Esophagus muscularis mucosa (tissue), 4 donors: ENCODE results near the gene MTNR1B. TPM values are rescaled to one million over a fixed set of nuclear protein-coding genes. Genes with fewer than 3 reads are reported as not detected.

ENCODE experiments used
- DNase-seq: peaks from one replicate; pipeline ENCODE4 v3.0.0-alpha.2; 2017; ENCODE audit errors: extremely low spot score
- H3K27ac ChIP-seq, 4 donors: fragments of 200-600 bp; sonication (generic); replicated peaks in 1 of 4; 1 replicate in 3 of 4; 2 replicates in 1 of 4; pipeline ENCODE4 v1.5.1; 2016 to 2019; ENCODE audit warnings: mild to moderate bottlenecking in 1 of 4
- H3K27me3 ChIP-seq, 4 donors: fragments of 200-600 bp; sonication (generic); one replicate each; pipeline versions ENCODE4 v1.5.1 to v1.6.0; 2016 to 2019
- H3K36me3 ChIP-seq, 4 donors: fragments of 200-600 bp; sonication (generic); one replicate each; pipeline ENCODE4 v1.5.1; 2016 to 2019
- H3K4me1 ChIP-seq, 4 donors: fragments of 200-600 bp; sonication (generic); one replicate each; pipeline ENCODE4 v1.5.1; 2016 to 2019
- H3K4me3 ChIP-seq, 4 donors: fragments of 200-600 bp; sonication (generic); 1 replicate in 2 of 4; 2 replicates in 2 of 4; pipeline ENCODE4 v1.5.1; 2016 to 2019; ENCODE audit warnings: mild to moderate bottlenecking in 4 of 4, moderate library complexity in 1 of 4
- H3K9me3 ChIP-seq, 4 donors: fragments of 200-600 bp; sonication (generic); 1 replicate in 3 of 4; 2 replicates in 1 of 4; pipeline ENCODE4 v1.5.1; 2016 to 2019
- CTCF ChIP-seq, 3 experiments: fragments of 200-600 bp in 2 of 3; fragments of 450-650 bp in 1 of 3; sonication (generic) in 2 of 3; IDR thresholded peaks; one replicate each; pipeline ENCODE4 v1.5.1; 2017 to 2019; ENCODE audit warnings: antibody characterized with exemption in 3 of 3, mild to moderate bottlenecking in 2 of 3, moderate library complexity in 1 of 3
- EP300 ChIP-seq: sonication (generic); formaldehyde crosslinking; IDR thresholded peaks from one replicate; pipeline ENCODE4 v1.6.1; 2017; ENCODE audit warnings: antibody characterized with exemption
- POLR2A ChIP-seq: fragments of 450-650 bp; IDR thresholded peaks from one replicate; pipeline ENCODE4 v1.6.1; 2017; ENCODE audit warnings: antibody characterized with exemption, moderate library complexity, mild to moderate bottlenecking, low read depth
- POLR2AphosphoS5 ChIP-seq, 2 donors: sonication (generic); formaldehyde crosslinking; IDR thresholded peaks; one replicate each; pipeline ENCODE4 v1.6.1; 2017; ENCODE audit warnings: antibody characterized with exemption in 2 of 2
- WGBS: methylation state at CpG from one replicate; pipeline ENCODE4 v1.1.5; 2018; 5-methylcytosine and 5-hydroxymethylcytosine counted together
- intact Hi-C: fragments of 100-400 bp; cut with DNase I; formaldehyde crosslinking; loops from one replicate; pipeline ENCODE4 v1.15.1; 2023
- small RNA-seq, 3 donors: library from RNA; depleted of rRNA; stranded (forward); fragments of <200 nt; gene quantifications; one replicate each; pipeline ENCODE3, GENCODE V24; 2016
- total RNA-seq, 4 donors: library from RNA; depleted of rRNA; stranded (reverse); fragments of >200 nt; gene quantifications; one replicate each; pipeline versions ENCODE4 v1.1.0 to v1.2.1, GENCODE V29; 2016

The MTNR1B gene
- total RNA-seq, 4 donors from 2014 or later = not detected

- H3K9me3 ChIP-seq = no peaks in the 10 kb centered on the region
- no peaks in the 10 kb centered on the region for H3K4me1 ChIP-seq
- no peak for DNase-seq
- no peak for TF ChIP-seq POLR2A
- no peak for TF ChIP-seq POLR2AphosphoS5 (IDR thresholded peaks at IDR 0.05)
- no peaks in the 10 kb centered on the region for H3K27me3 ChIP-seq
- intact Hi-C loops = no loop called here
- H3K4me3 ChIP-seq = no peak overlapping the region
- H3K36me3 ChIP-seq = no peaks in the 10 kb centered on the region
- WGBS = 74% methylated on average over 6 of the region's 6 CpGs
- H3K27ac ChIP-seq = no peak overlapping the region
Observed at GRCh38 chr11:93028960-93029522, 59.6 kb downstream of the MTNR1B start.

GRCh38 chr11:93031386-93031785 is 61.9 kb downstream of the MTNR1B start:
- no peak for DNase-seq
- H3K4me1 ChIP-seq = no peaks in the 10 kb centered on the region
- no peak for TF ChIP-seq CTCF (IDR thresholded peaks at IDR 0.05)
- TF ChIP-seq EP300 = no peak
- TF ChIP-seq POLR2A = no peak
- TF ChIP-seq POLR2AphosphoS5 (IDR thresholded peaks at IDR 0.05) = no peak
- no peak overlapping the region for H3K4me3 ChIP-seq
- H3K27ac ChIP-seq = no peak overlapping the region
- no peaks in the 10 kb centered on the region for H3K36me3 ChIP-seq
- no peaks in the 10 kb centered on the region for H3K27me3 ChIP-seq
- no peaks in the 10 kb centered on the region for H3K9me3 ChIP-seq
- intact Hi-C loops = no loop called here
- 83% methylated on average over 8 of the region's 8 CpGs for WGBS

Small RNA genes lying within 50 kb of the gene (small RNA-seq; reads per million reads assigned to genes)
- 0 reads per million in 3 donors for gene SNRPGP16

Other genes starting within 250 kb of the MTNR1B start
- 10 to 100 TPM; 10.9 to 19.9 (median 17.7) TPM for gene SLC36A4, start 228.3 kb downstream of the MTNR1B start, total RNA-seq